ENCODE data around the gene TRPV5.
"Not testable (repeated sequence)": the region's sequence is repeated elsewhere in the genome, so short reads cannot be mapped to it uniquely, and the experiment has no call there.

The TRPV5 gene

GRCh38 chr7:142933624-142934023 lies at the start of gene TRPV5:
TSS of gene TRPV5 (minus strand) at chr7:142933746. CDS start at chr7:142933459, 287 bp downstream.
- no peak for DNase-seq (ENCODE audit: low read depth)

GRCh38 chr7:142978402-142978801 lies 44.9 kb upstream of the TRPV5 start:
- DNase-seq (ENCODE audit: low read depth), result not testable (repeated sequence)

GRCh38 chr7:142974626-142975025 lies 41.1 kb upstream of the TRPV5 start:
- no peak for DNase-seq (ENCODE audit: low read depth)

- DNase-seq (ENCODE audit: low read depth), result no peak
Observed at GRCh38 chr7:142969183-142969582, 35.6 kb upstream of the TRPV5 start.

- DNase-seq (ENCODE audit: low read depth), result no peak
Observed at GRCh38 chr7:142968229-142968628, 34.7 kb upstream of the TRPV5 start.

DNA sequence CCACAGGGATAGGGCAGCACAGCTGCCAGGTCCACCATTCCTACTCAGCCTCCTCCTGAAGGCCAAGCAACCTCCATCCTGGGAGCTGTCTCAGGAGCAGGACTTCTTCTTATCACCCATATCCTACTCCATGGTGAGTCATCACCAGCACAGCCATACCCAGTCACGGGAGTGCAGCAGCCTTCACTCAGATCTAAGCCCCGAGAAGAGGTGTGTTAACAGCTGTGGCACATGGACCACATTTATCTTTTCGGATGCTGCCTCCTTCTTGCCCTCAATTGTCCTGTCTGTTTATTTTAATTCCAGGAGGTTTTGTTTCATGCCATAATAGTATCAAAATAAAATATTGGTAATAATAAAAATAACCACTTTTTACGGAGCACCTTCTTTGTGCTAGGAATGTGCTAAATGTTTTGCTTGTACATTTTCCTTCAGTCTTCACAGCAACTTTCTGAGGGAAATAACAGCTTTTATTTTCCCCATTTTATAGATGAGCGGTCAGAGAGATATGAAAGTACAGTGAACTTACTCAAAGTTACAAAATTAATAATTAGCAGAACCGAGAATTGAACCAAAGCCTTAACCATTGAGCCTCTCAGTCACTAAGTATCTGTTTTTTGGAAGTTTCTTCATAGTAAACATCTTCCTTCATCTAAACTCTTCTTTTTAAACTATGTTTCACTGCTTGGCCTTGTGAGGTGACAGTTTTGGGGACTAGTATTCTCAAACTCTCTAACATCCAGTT lies 31.1 kb upstream of the TRPV5 start:
- no peak for DNase-seq (ENCODE audit: low read depth)

DNA sequence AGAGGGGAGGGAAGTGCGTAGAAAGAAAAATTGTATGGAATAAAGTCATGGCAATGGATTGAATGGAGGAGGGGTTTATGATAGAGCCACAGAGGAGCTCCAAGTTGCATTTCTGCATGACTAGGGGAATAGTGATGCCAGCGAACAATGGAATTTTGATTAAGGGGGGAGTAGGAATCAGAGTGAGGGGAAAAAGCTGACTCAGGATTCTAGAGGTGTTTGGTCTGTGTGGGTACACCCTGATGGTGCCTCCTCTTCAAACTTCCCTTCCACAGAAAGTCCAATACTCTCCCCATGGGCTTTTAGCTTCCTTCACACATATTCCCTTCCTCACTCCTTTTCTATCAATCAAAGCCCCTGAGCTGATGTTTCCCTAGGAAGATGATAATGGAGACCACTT lies 30.4 kb upstream of the TRPV5 start:
- no peak for DNase-seq (ENCODE audit: low read depth)

GRCh38 chr7:142962991-142963390 lies 29.4 kb upstream of the TRPV5 start:
- no peak for DNase-seq (ENCODE audit: low read depth)

- no peak for DNase-seq (ENCODE audit: low read depth)
Observed at GRCh38 chr7:142961973-142962926, 28.7 kb upstream of the TRPV5 start, which contains the start of gene KEL. TSS of gene KEL (minus strand) at chr7:142962363. CDS start at chr7:142962206, 157 bp downstream.

GRCh38 chr7:142961595-142961972 lies 28.0 kb upstream of the TRPV5 start:
- no peak for DNase-seq (ENCODE audit: low read depth)

DNA sequence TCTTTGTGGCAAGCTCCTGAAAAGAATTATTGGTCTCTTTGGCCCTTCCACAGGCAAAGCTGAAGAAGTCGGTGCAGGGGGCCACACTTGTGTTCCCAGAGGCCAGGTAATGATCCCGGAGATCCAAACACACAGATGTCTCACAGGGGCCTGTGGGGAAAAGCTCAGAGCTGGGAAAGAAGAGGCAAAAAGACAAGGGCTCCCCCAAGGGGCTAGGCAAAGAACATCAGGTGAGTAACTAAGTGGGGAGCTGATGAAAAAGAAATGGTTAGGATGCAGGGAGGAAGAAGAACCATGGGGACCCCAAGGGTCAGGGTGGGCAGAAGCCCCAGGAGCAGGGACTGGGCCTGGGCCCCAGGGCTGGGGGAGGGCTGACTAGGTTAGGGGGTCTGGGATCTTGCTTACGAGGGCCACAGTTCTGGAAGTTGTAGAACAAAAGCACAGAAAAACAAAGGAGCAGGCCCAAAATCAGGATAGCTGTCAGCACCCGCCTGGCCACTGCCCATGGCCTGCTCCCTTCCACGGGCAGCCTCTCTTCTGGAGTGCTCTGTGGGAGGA lies 27.5 kb upstream of the TRPV5 start:
- no peak for DNase-seq (ENCODE audit: low read depth)

DNA sequence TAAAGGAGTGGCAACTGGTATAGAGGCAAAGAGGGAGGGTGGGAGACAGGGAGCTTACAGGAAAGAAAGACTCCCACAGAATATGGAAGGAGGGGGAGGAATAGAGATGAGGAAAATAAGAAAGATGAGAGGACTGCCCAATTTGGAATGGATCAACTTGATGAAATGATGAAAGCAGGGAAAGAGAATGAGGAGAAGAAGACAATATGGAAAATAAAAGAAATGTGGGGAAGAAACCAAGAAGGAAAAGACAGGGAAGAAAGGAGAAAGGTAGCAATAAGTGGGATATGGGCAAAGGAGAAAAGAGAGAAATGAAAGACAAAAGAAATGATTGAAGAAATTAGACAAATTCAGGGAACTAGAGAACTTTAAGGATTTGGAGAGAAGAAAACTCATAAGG lies 25.7 kb upstream of the TRPV5 start:
- DNase-seq (ENCODE audit: low read depth), result no peak

DNA sequence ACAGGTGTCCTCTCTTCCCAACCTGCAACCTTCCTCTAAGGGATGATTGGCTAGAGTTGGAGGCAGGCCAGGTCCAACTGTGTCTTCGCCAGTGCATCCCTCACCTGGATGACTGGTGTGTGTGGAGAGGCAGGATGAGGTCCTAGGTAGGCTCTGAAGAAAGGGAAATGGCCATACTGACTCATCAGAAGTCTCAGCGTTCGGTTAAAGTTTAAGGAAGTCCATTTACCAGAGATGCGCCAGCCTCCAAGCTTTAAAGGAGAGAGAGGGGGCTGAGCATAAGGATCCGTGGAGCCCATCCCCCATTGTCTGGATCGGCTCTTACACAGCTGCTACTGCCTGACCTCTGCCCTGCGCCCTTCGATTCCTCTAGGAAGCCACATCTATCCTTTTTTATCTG lies 24.2 kb upstream of the TRPV5 start:
- DNase-seq (ENCODE audit: low read depth), result no peak

- DNase-seq (ENCODE audit: low read depth), result peak; percentile 17
Observed at GRCh38 chr7:142956951-142957623, 23.5 kb upstream of the TRPV5 start.

GRCh38 chr7:142954680-142955268 lies 21.2 kb upstream of the TRPV5 start:
- DNase-seq (ENCODE audit: low read depth), result no peak

DNA sequence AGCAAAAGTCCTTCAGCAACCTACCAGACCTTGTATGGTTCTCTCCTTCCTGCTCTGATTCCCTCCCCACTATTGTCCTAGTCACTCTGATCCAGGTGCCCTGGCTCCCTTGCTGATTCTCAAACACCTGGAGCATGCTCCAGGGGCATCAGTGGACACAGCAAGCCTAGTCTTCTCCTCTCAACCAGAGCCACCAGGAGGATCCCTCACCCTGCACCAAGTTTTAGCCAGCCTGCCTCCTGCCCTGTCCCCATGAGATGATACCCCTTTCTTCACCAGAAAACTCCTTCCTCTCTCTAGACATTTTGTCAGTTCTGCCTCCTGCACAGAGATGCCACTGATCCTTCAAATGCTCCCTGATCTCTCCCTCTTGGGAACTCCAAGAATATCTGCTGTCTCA lies 16.7 kb upstream of the TRPV5 start:
- DNase-seq (ENCODE audit: low read depth), result no peak

GRCh38 chr7:142948603-142949002 lies 15.1 kb upstream of the TRPV5 start:
- DNase-seq (ENCODE audit: low read depth), result no peak

DNA sequence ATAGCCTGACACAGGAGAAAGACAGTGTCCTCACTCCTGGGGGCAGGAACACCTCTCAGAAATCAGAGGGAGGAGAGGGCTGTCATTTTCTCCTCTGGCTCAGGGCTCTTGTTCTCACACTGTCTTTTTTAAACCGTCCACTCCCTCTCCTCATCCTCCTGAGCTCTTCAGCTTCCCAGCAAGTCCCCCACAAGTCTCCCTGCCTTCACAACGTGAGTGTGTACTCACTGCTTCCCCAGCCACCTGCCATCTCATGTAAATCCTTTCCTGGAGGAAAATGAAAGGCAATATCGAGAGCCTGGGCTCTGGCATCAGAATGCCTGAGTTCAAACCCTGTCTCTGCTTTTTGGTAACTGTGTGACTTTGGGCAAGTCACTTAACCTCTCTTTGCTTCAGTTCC lies 11.5 kb upstream of the TRPV5 start:
- DNase-seq (ENCODE audit: low read depth), result no peak

DNA sequence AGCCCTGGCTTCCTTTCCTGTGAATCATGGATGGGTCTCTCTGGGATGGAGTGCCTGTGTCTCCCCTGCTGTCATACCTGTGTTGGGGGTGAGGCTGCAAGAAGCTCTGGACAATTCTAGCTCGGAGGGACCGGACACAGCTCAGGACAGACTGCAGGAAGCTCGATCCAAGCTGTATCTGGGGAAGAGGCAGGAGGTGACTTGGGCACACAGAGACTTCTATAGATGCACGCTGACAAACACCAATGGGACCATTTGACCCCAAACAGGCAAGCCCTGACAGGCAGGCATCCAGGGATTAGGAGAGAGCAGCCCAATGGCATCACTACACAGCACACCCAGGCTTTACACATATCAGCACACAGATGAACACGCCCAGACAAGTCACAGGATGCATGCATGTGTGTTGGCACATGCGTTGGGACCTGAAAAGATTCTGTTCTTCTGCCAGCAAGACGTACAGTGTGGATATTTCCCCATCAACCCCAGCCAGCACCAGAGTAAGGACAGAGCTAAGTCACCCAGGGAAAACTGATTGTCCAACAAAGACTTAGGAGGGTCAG lies 10.2 kb upstream of the TRPV5 start:
- no peak for DNase-seq (ENCODE audit: low read depth)

- no peak for DNase-seq (ENCODE audit: low read depth)
Observed at GRCh38 chr7:142942746-142943145, 9.2 kb upstream of the TRPV5 start.

GRCh38 chr7:142941541-142941940 lies 8.0 kb upstream of the TRPV5 start:
- no peak for DNase-seq (ENCODE audit: low read depth)
